ENCODE data around the gene SEMA3G. TPM values are rescaled to one million over a fixed set of nuclear protein-coding genes. Genes with fewer than 3 reads are reported as not detected.
A peak's percentile ranks its signal among the peaks of the same experiment; 100 is the strongest.

The SEMA3G gene
- total and polyA plus RNA-seq, 2 donors from 2014 or later = 25.7 to 28.2 TPM

DNA sequence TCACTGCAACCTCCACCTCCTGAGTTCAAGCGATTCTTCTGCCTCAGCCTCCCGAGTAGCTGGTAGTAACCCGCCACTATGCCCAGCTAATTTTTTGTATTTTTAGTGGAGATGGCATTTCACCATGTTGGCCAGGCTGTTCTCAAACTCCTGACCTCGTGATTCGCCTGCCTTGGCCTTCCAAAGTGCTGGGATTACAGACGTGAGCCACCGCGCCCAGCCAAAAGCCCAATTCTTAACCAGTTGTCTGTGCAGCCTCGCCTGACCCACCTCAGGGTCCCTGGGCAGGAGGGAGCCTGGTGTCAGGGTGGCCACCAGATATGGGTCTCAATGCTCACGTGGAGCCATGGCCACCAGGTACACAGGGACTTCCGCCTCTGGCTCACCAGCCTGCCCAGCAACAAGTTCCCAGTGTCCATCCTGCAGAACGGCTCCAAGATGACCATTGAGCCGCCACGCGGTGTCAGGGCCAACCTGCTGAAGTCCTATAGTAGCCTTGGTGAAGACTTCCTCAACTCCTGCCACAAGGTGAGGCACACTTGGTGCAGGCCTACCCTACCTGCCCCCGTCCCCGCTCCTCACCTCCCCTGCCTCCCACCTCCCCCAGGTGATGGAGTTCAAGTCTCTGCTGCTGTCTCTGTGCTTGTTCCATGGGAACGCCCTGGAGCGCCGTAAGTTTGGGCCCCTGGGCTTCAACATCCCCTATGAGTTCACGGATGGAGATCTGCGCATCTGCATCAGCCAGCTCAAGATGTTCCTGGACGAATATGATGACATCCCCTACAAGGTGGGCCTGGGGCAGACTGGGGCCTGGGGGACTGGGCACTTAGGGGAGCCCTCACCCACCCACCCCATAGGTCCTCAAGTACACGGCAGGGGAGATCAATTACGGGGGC lies 48.6 kb downstream of the SEMA3G start:
- Histone ChIP-seq H3K4me1 (ENCODE audit: control insufficient read depth in 2 of 3, insufficient read depth in 2 of 3, low read depth in 1 of 3, low read length in 3 of 3) (no peaks in the 10 kb centered on the region), H3K27me3 (ENCODE audit: control insufficient read depth, insufficient read depth, low read length) (no peaks in the 10 kb centered on the region), H3K4me3 (ENCODE audit: low read length in 3 of 3) (no peak overlapping the region), H3K9ac (ENCODE audit: low read length in 3 of 3) (no peak overlapping the region), H3K27ac (ENCODE audit: low read depth in 2 of 2, low read length in 2 of 2) (no peak overlapping the region), H3K9me3 (ENCODE audit: control insufficient read depth in 2 of 3, insufficient read depth in 1 of 3, low read length in 3 of 3) (no peaks in the 10 kb centered on the region), H3K36me3 (ENCODE audit: control insufficient read depth in 2 of 3, insufficient read depth in 3 of 3, low read length in 3 of 3) (peaks cover 0 to 19% (median 12%) of the 10 kb centered on the region in 3 donors)
- intact Hi-C loops (cut with DNase I) = no loop called here
- DNase-seq = peak in 1 of 5 donors; percentile 57
- FAIRE-seq = no peak
- TF ChIP-seq, protein P1, sequence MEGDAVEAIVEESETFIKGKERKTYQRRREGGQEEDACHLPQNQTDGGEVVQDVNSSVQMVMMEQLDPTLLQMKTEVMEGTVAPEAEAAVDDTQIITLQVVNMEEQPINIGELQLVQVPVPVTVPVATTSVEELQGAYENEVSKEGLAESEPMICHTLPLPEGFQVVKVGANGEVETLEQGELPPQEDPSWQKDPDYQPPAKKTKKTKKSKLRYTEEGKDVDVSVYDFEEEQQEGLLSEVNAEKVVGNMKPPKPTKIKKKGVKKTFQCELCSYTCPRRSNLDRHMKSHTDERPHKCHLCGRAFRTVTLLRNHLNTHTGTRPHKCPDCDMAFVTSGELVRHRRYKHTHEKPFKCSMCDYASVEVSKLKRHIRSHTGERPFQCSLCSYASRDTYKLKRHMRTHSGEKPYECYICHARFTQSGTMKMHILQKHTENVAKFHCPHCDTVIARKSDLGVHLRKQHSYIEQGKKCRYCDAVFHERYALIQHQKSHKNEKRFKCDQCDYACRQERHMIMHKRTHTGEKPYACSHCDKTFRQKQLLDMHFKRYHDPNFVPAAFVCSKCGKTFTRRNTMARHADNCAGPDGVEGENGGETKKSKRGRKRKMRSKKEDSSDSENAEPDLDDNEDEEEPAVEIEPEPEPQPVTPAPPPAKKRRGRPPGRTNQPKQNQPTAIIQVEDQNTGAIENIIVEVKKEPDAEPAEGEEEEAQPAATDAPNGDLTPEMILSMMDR (IDR thresholded peaks at IDR 0.05; ENCODE audit: borderline replicate concordance, extremely low read depth, insufficient read depth) = no peak

DNA sequence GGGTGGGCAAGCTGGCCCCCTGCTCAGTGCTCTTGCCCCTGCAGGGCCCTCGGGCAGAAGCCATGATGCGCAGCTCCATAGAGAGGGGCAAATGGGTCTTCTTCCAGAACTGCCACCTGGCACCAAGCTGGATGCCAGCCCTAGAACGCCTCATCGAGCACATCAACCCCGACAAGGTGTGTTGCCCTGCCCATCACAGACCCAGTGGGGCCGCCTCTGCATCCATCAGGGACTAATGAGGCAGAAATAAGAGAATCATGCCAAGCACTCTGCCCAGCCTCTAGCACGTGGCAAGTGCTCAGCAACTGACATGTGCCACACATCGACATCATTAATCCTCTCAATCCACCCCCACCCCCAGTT lies 49.4 kb downstream of the SEMA3G start:
- DNase-seq (peak in 1 of 5 donors; percentile 31), FAIRE-seq (no peak)
- no peak overlapping the region for H3K27ac ChIP-seq (ENCODE audit: low read depth in 2 of 2, low read length in 2 of 2)
- H3K27me3 ChIP-seq (ENCODE audit: control insufficient read depth, insufficient read depth, low read length) = no peaks in the 10 kb centered on the region
- TF ChIP-seq, protein P1 (IDR thresholded peaks at IDR 0.05; ENCODE audit: borderline replicate concordance, extremely low read depth, insufficient read depth) = no peak
- H3K9me3 ChIP-seq (ENCODE audit: control insufficient read depth in 2 of 3, insufficient read depth in 1 of 3, low read length in 3 of 3) = no peaks in the 10 kb centered on the region
- H3K36me3 ChIP-seq (ENCODE audit: control insufficient read depth in 2 of 3, insufficient read depth in 3 of 3, low read length in 3 of 3) = peaks cover 0 to 18% (median 14%) of the 10 kb centered on the region in 3 donors
- no peak overlapping the region for H3K4me3 ChIP-seq (ENCODE audit: low read length in 3 of 3)
- intact Hi-C loops (cut with DNase I) = no loop called here
- no peaks in the 10 kb centered on the region for H3K4me1 ChIP-seq (ENCODE audit: control insufficient read depth in 2 of 3, insufficient read depth in 2 of 3, low read depth in 1 of 3, low read length in 3 of 3)
- no peak overlapping the region for H3K9ac ChIP-seq (ENCODE audit: low read length in 3 of 3)

DNA sequence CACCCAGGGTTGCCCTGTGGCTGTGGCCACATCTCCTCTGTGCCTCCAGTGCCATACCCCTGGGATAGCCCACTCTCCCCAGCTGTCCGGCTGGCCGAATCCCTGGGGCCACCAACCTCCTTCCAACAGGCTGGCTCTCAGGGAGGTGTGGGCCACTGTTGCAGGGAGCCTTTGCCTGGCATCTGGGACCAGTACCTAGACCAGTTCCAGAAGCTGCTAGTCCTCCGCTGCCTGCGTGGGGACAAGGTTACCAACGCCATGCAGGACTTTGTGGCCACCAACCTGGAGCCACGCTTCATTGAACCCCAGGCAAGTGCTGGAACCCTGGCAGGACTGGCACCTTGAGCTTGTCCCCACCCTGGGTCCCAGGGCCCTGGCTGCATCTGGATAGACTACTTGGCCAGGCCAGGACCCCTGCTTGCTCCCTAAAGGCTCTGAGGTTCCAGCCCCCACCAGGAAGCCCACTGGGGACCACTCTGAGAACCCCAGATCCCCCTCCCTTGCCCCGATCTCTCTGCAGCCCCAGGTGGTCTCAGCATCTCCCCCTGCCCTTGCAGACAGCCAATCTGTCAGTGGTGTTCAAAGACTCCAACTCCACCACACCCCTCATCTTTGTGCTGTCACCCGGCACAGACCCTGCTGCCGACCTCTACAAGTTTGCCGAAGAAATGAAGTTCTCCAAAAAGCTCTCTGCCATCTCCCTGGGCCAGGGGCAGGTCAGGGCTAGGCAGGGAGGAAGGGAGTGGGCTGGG lies 50.0 kb downstream of the SEMA3G start:
- FAIRE-seq (no peak), DNase-seq (peak in 1 of 5 donors; percentile 56)
- H3K27ac ChIP-seq (ENCODE audit: low read depth in 2 of 2, low read length in 2 of 2) = no peak overlapping the region
- H3K4me3 ChIP-seq (ENCODE audit: low read length in 3 of 3) = no peak overlapping the region
- no peaks in the 10 kb centered on the region for H3K27me3 ChIP-seq (ENCODE audit: control insufficient read depth, insufficient read depth, low read length)
- no peaks in the 10 kb centered on the region for H3K4me1 ChIP-seq (ENCODE audit: control insufficient read depth in 2 of 3, insufficient read depth in 2 of 3, low read depth in 1 of 3, low read length in 3 of 3)
- H3K36me3 ChIP-seq (ENCODE audit: control insufficient read depth in 2 of 3, insufficient read depth in 3 of 3, low read length in 3 of 3) = peaks cover 0 to 16% (median 14%) of the 10 kb centered on the region in 3 donors
- no peaks in the 10 kb centered on the region for H3K9me3 ChIP-seq (ENCODE audit: control insufficient read depth in 2 of 3, insufficient read depth in 1 of 3, low read length in 3 of 3)
- TF ChIP-seq, protein P1 (IDR thresholded peaks at IDR 0.05; ENCODE audit: borderline replicate concordance, extremely low read depth, insufficient read depth) = no peak
- intact Hi-C loops (cut with DNase I) = no loop called here
- no peak overlapping the region for H3K9ac ChIP-seq (ENCODE audit: low read length in 3 of 3)

Data from kidney (tissue), 14 donors.